Nephron (organoid): ENCODE results near the gene WWOX.

Experiments
- H3K27ac Mint-ChIP-seq, 3 experiments: 2 replicates each; pipeline ENCODE4 v1.8.0; 2020; ENCODE audit warnings: mixed read lengths in 3 of 3, mild to moderate bottlenecking in 2 of 3, moderate library complexity in 1 of 3
- H3K27me3 Mint-ChIP-seq: 2 replicates; pipeline ENCODE4 v1.8.0; 2021; ENCODE audit warnings: low read depth, mild to moderate bottlenecking, moderate library complexity, mixed read lengths
- H3K36me3 Mint-ChIP-seq: 2 replicates; pipeline ENCODE4 v1.8.0; 2020; ENCODE audit warnings: low read depth, mixed read lengths
- H3K4me1 Mint-ChIP-seq: 2 replicates; pipeline ENCODE4 v1.8.0; 2020; ENCODE audit warnings: mixed read lengths
- H3K4me3 Mint-ChIP-seq, 3 experiments: 2 replicates each; pipeline ENCODE4 v1.8.0; 2020; ENCODE audit warnings: mild to moderate bottlenecking in 3 of 3, mixed read lengths in 3 of 3, moderate library complexity in 2 of 3
- H3K9me3 Mint-ChIP-seq: 2 replicates; pipeline ENCODE4 v1.8.0; 2020; ENCODE audit warnings: mixed read lengths
- CTCF ChIP-seq, 3 experiments: fragments of 200-600 bp; sonication (generic); IDR thresholded peaks; one replicate each; pipeline ENCODE4 v1.5.0; 2021; ENCODE audit warnings: antibody characterized with exemption in 3 of 3; ENCODE audit not compliant: unreplicated experiment in 3 of 3

The WWOX gene

GRCh38 chr16:78718141-78718540 lies 618.7 kb downstream of the WWOX start:
- Mint-ChIP-seq H3K27me3 (peaks cover 13% of the 10 kb centered on the region), H3K9me3 (no peaks in the 10 kb centered on the region), H3K4me3 (no peak overlapping the region), H3K27ac (no peak overlapping the region), H3K36me3 (no peaks in the 10 kb centered on the region), H3K4me1 (peaks cover 33% of the 10 kb centered on the region)
- TF ChIP-seq CTCF (IDR thresholded peaks at IDR 0.05; ENCODE audit: unreplicated experiment in 3 of 3): no peak

GRCh38 chr16:78720416-78720815 lies 621.0 kb downstream of the WWOX start:
- Mint-ChIP-seq H3K4me3 (no peak overlapping the region), H3K27me3 (peaks cover 7% of the 10 kb centered on the region), H3K27ac (peak overlapping the region; percentile 1 to 10 (median 3)), H3K36me3 (no peaks in the 10 kb centered on the region), H3K4me1 (peaks cover 21% of the 10 kb centered on the region), H3K9me3 (no peaks in the 10 kb centered on the region)
- TF ChIP-seq CTCF (IDR thresholded peaks at IDR 0.05; ENCODE audit: unreplicated experiment in 3 of 3): no peak

GRCh38 chr16:78727536-78727935 lies 628.1 kb downstream of the WWOX start:
- Mint-ChIP-seq H3K27me3 (peaks cover 4% of the 10 kb centered on the region), H3K4me3 (no peak overlapping the region), H3K4me1 (no peaks in the 10 kb centered on the region), H3K36me3 (no peaks in the 10 kb centered on the region), H3K9me3 (no peaks in the 10 kb centered on the region), H3K27ac (no peak overlapping the region)
- no peak for TF ChIP-seq CTCF (IDR thresholded peaks at IDR 0.05; ENCODE audit: unreplicated experiment in 3 of 3)

GRCh38 chr16:78729687-78730086 lies 630.2 kb downstream of the WWOX start:
- no peak overlapping the region for H3K4me3 Mint-ChIP-seq
- no peaks in the 10 kb centered on the region for H3K9me3 Mint-ChIP-seq
- H3K27me3 Mint-ChIP-seq: peaks cover 4% of the 10 kb centered on the region
- H3K36me3 Mint-ChIP-seq: no peaks in the 10 kb centered on the region
- H3K27ac Mint-ChIP-seq: no peak overlapping the region
- no peaks in the 10 kb centered on the region for H3K4me1 Mint-ChIP-seq
- TF ChIP-seq CTCF (IDR thresholded peaks at IDR 0.05; ENCODE audit: unreplicated experiment in 3 of 3): no peak

GRCh38 chr16:78731785-78732184 lies 632.3 kb downstream of the WWOX start:
- TF ChIP-seq CTCF (IDR thresholded peaks at IDR 0.05; ENCODE audit: unreplicated experiment in 3 of 3): no peak
- no peaks in the 10 kb centered on the region for H3K4me1 Mint-ChIP-seq
- no peaks in the 10 kb centered on the region for H3K9me3 Mint-ChIP-seq
- H3K27me3 Mint-ChIP-seq: peaks cover 4% of the 10 kb centered on the region
- H3K4me3 Mint-ChIP-seq: no peak overlapping the region
- no peaks in the 10 kb centered on the region for H3K36me3 Mint-ChIP-seq
- no peak overlapping the region for H3K27ac Mint-ChIP-seq

- Mint-ChIP-seq H3K27me3 (peaks cover 4% of the 10 kb centered on the region), H3K36me3 (no peaks in the 10 kb centered on the region), H3K4me1 (no peaks in the 10 kb centered on the region), H3K4me3 (no peak overlapping the region), H3K9me3 (no peaks in the 10 kb centered on the region), H3K27ac (no peak overlapping the region)
- TF ChIP-seq CTCF (IDR thresholded peaks at IDR 0.05; ENCODE audit: unreplicated experiment in 3 of 3): no peak
These were observed 633.2 kb downstream of the WWOX start for GRCh38 chr16:78732696-78733095.
